Esophagus muscularis mucosa (tissue), 4 donors: Measurements from ENCODE around the gene SMIM45.

Source experiments
- DNase-seq: peaks from one replicate; pipeline ENCODE4 v3.0.0-alpha.2; 2017; ENCODE audit errors: extremely low spot score
- H3K27ac ChIP-seq, 4 donors: fragments of 200-600 bp; sonication (generic); replicated peaks in 1 of 4; 1 replicate in 3 of 4; 2 replicates in 1 of 4; pipeline ENCODE4 v1.5.1; 2016 to 2019; ENCODE audit warnings: mild to moderate bottlenecking in 1 of 4
- H3K27me3 ChIP-seq, 4 donors: fragments of 200-600 bp; sonication (generic); one replicate each; pipeline versions ENCODE4 v1.5.1 to v1.6.0; 2016 to 2019
- H3K36me3 ChIP-seq, 4 donors: fragments of 200-600 bp; sonication (generic); one replicate each; pipeline ENCODE4 v1.5.1; 2016 to 2019
- H3K4me1 ChIP-seq, 4 donors: fragments of 200-600 bp; sonication (generic); one replicate each; pipeline ENCODE4 v1.5.1; 2016 to 2019
- H3K4me3 ChIP-seq, 4 donors: fragments of 200-600 bp; sonication (generic); 1 replicate in 2 of 4; 2 replicates in 2 of 4; pipeline ENCODE4 v1.5.1; 2016 to 2019; ENCODE audit warnings: mild to moderate bottlenecking in 4 of 4, moderate library complexity in 1 of 4
- H3K9me3 ChIP-seq, 4 donors: fragments of 200-600 bp; sonication (generic); 1 replicate in 3 of 4; 2 replicates in 1 of 4; pipeline ENCODE4 v1.5.1; 2016 to 2019
- EP300 ChIP-seq: sonication (generic); formaldehyde crosslinking; IDR thresholded peaks from one replicate; pipeline ENCODE4 v1.6.1; 2017; ENCODE audit warnings: antibody characterized with exemption
- POLR2A ChIP-seq: fragments of 450-650 bp; IDR thresholded peaks from one replicate; pipeline ENCODE4 v1.6.1; 2017; ENCODE audit warnings: antibody characterized with exemption, moderate library complexity, mild to moderate bottlenecking, low read depth
- POLR2AphosphoS5 ChIP-seq, 2 donors: sonication (generic); formaldehyde crosslinking; IDR thresholded peaks; one replicate each; pipeline ENCODE4 v1.6.1; 2017; ENCODE audit warnings: antibody characterized with exemption in 2 of 2
- WGBS: methylation state at CpG from one replicate; pipeline ENCODE4 v1.1.5; 2018; 5-methylcytosine and 5-hydroxymethylcytosine counted together
- intact Hi-C: fragments of 100-400 bp; cut with DNase I; formaldehyde crosslinking; loops from one replicate; pipeline ENCODE4 v1.15.1; 2023
- TF ChIP-seq, protein P1 (sequence below), 3 experiments: fragments of 200-600 bp in 2 of 3; fragments of 450-650 bp in 1 of 3; sonication (generic) in 2 of 3; IDR thresholded peaks; one replicate each; pipeline ENCODE4 v1.5.1; 2017 to 2019; ENCODE audit warnings: antibody characterized with exemption in 3 of 3, mild to moderate bottlenecking in 2 of 3, moderate library complexity in 1 of 3

SMIM45 gene

GRCh38 chr22:41935509-41935908, 16.4 kb upstream of the SMIM45 start:
- Histone ChIP-seq H3K27ac (no peak overlapping the region), H3K27me3 (no peaks in the 10 kb centered on the region)
- intact Hi-C loops, result no loop called here

GRCh38 chr22:41936894-41937169, 15.1 kb upstream of the SMIM45 start:
- no peak for DNase-seq
- Histone ChIP-seq H3K36me3 (no peaks in the 10 kb centered on the region), H3K27ac (no peak overlapping the region), H3K4me3 (no peak overlapping the region), H3K4me1 (peaks cover 19 to 25% (median 20%) of the 10 kb centered on the region in 4 donors), H3K27me3 (no peaks in the 10 kb centered on the region), H3K9me3 (no peaks in the 10 kb centered on the region)
- intact Hi-C loops, result no loop called here
- TF ChIP-seq, protein P1, sequence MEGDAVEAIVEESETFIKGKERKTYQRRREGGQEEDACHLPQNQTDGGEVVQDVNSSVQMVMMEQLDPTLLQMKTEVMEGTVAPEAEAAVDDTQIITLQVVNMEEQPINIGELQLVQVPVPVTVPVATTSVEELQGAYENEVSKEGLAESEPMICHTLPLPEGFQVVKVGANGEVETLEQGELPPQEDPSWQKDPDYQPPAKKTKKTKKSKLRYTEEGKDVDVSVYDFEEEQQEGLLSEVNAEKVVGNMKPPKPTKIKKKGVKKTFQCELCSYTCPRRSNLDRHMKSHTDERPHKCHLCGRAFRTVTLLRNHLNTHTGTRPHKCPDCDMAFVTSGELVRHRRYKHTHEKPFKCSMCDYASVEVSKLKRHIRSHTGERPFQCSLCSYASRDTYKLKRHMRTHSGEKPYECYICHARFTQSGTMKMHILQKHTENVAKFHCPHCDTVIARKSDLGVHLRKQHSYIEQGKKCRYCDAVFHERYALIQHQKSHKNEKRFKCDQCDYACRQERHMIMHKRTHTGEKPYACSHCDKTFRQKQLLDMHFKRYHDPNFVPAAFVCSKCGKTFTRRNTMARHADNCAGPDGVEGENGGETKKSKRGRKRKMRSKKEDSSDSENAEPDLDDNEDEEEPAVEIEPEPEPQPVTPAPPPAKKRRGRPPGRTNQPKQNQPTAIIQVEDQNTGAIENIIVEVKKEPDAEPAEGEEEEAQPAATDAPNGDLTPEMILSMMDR (IDR thresholded peaks at IDR 0.05), result no peak
- TF ChIP-seq EP300 (no peak), POLR2A (no peak), POLR2AphosphoS5 (IDR thresholded peaks at IDR 0.05) (no peak)
- WGBS, result 100% methylated on average over 1 of the region's 2 CpGs

More at GRCh38 chr22:41935509-41935908, 16.4 kb upstream of the SMIM45 start:
- no peak overlapping the region for H3K4me3 ChIP-seq
- no peak for TF ChIP-seq EP300
- TF ChIP-seq, protein P1 (IDR thresholded peaks at IDR 0.05), result no peak
- no peak for TF ChIP-seq POLR2AphosphoS5 (IDR thresholded peaks at IDR 0.05)
- TF ChIP-seq POLR2A, result no peak
- peaks cover 13 to 16% (median 14%) of the 10 kb centered on the region in 4 donors for H3K4me1 ChIP-seq
- no peaks in the 10 kb centered on the region for H3K36me3 ChIP-seq
- no peak for DNase-seq
- H3K9me3 ChIP-seq, result no peaks in the 10 kb centered on the region
- 93% methylated on average over 9 of the region's 9 CpGs for WGBS

DNA sequence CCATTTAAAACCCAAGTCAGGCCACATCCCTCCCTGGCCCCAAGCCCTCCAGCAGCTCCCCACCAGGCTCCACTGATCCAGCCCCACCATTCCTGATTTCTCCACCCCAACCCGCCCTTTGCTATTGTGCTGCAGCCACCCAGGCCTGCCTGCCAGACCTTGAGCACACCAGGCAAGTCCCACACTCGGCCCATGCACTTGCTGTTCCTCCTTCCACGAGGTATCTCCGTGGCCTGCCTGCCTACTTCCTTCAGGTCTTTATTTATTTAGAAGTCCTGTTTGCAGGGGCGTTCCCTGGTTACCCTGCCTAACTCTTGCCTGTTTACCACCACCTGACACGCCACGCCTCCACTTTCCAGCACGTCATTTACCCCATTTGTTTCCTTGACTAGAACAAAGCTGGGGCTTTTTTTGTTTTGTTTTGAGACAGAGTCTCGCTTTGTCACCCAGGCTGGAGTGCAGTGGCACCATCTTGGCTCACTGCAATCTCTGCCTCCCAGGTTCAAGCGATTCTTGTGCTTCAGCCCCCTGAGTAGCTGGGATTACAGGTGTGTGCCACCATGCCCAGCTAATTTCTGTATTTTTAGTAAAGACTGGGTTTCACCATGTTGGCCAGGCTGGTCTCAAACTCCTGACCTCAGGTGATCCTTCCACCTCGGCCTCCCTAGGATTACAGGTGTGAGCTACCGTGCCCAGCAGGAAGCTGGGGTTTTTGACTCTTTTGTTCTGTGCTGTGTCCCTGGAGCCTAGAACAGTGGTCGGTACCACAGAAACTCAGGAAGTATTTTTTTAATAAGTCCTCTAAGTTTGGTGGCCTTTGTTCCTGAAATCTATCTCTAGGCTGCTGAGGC, 11.7 kb upstream of the SMIM45 start:
- 83% methylated on average over 13 of the region's 13 CpGs for WGBS
- Histone ChIP-seq H3K4me3 (no peak overlapping the region), H3K36me3 (no peaks in the 10 kb centered on the region), H3K4me1 (peaks cover 15 to 25% (median 20%) of the 10 kb centered on the region in 4 donors), H3K27ac (peak overlapping the region; percentile 2 to 48 (median 46)), H3K27me3 (no peaks in the 10 kb centered on the region), H3K9me3 (no peaks in the 10 kb centered on the region)
- no peak for TF ChIP-seq POLR2AphosphoS5 (IDR thresholded peaks at IDR 0.05)
- TF ChIP-seq EP300, result no peak
- TF ChIP-seq, protein P1 (IDR thresholded peaks at IDR 0.05), result no peak
- DNase-seq, result no peak
- intact Hi-C loops, result loop anchor here (2.0 kb wide), 1 partner anchor 193 kb away; no protein-coding TSS in a partner anchor

GRCh38 chr22:41940832-41941765, 10.9 kb upstream of the SMIM45 start:
- intact Hi-C loops, result loop anchor here (1.0 to 2.0 kb wide), 2 partner anchors 119 to 194 kb away; no protein-coding TSS in a partner anchor
- Histone ChIP-seq H3K4me1 (peaks cover 19 to 30% (median 26%) of the 10 kb centered on the region in 4 donors), H3K4me3 (no peak overlapping the region), H3K27ac (peak overlapping the region; percentile 2 to 48 (median 46)), H3K27me3 (peaks cover 0 to 4% (median 0%) of the 10 kb centered on the region in 4 donors), H3K36me3 (no peaks in the 10 kb centered on the region), H3K9me3 (no peaks in the 10 kb centered on the region)
- WGBS, result 30% methylated on average over 7 of the region's 13 CpGs
- TF ChIP-seq EP300 (no peak), POLR2AphosphoS5 (IDR thresholded peaks at IDR 0.05) (peak in 1 of 2 donors; percentile 58)
- TF ChIP-seq, protein P1 (IDR thresholded peaks at IDR 0.05), result peak; percentile 90 to 97 (median 95)
- no peak for DNase-seq
